GM12891 (cell line): Measurements from ENCODE around the gene RWDD2A.

Experiments
- DNase-seq: peaks from one replicate; pipeline ENCODE4 v3.0.0; 2011; ENCODE audit warnings: low spot score; ENCODE audit not compliant: insufficient read length
- FAIRE-seq: peaks from 2 replicates; lab custom pipeline; 2011; peaks lifted over from hg19 to GRCh38; lab: Jason Lieb, UNC
- PAX5 ChIP-seq: IDR thresholded peaks from 2 replicates; pipeline ENCODE4 v1.6.1; 2011; ENCODE audit warnings: low read length, moderate library complexity, mild to moderate bottlenecking; ENCODE audit not compliant: insufficient read depth, severe bottlenecking
- POLR2A ChIP-seq: IDR thresholded peaks from 2 replicates; pipeline ENCODE4 v1.6.1; 2011; ENCODE audit warnings: low read depth, low read length, control low read depth
- POLR2AphosphoS5 ChIP-seq: IDR thresholded peaks from 2 replicates; pipeline ENCODE4 v1.6.1; 2011; ENCODE audit warnings: low read depth, low read length, control low read depth
- POU2F2 ChIP-seq: IDR thresholded peaks from 2 replicates; pipeline ENCODE4 v1.6.1; 2011; ENCODE audit warnings: low read depth, mild to moderate bottlenecking, control low read depth, low read length, moderate library complexity
- SPI1 ChIP-seq: IDR thresholded peaks from 2 replicates; pipeline ENCODE4 v1.6.1; 2011; ENCODE audit warnings: low read depth, low read length, control low read depth
- TAF1 ChIP-seq: IDR thresholded peaks from 2 replicates; pipeline ENCODE4 v1.6.1; 2011; ENCODE audit warnings: low read depth, low read length, control low read depth

The RWDD2A gene

GRCh38 chr6:83231146-83231545 lies 38.0 kb downstream of the RWDD2A start:
- FAIRE-seq (no peak), DNase-seq (no peak)

GRCh38 chr6:83247471-83247870 lies 54.3 kb downstream of the RWDD2A start:
- DNase-seq (no peak), FAIRE-seq (no peak)
- no peak for TF ChIP-seq SPI1
- no peak for TF ChIP-seq TAF1
- TF ChIP-seq POU2F2: no peak
- no peak for TF ChIP-seq POLR2A
- no peak for TF ChIP-seq POLR2AphosphoS5
- TF ChIP-seq PAX5: no peak

More at GRCh38 chr6:83231146-83231545, 38.0 kb downstream of the RWDD2A start:
- TF ChIP-seq PAX5: no peak
- TF ChIP-seq POLR2A: no peak
- TF ChIP-seq POU2F2: no peak
- no peak for TF ChIP-seq TAF1
- no peak for TF ChIP-seq SPI1
